OCI-LY1 (cell line): ENCODE data around the gene PREX1.

Source experiments
- EZH2 ChIP-seq: fragments of 200-600 bp; sonication (generic), shearing (Covaris generic); IDR thresholded peaks from 2 replicates; pipeline ENCODE4 v1.8.0; 2017; ENCODE audit warnings: borderline replicate concordance, mixed run types, mild to moderate bottlenecking, antibody characterized with exemption, low read length, moderate library complexity, mixed read lengths
- TF ChIP-seq, protein P1 (sequence below): fragments of 200-600 bp; sonication (generic), shearing (Covaris generic); IDR thresholded peaks from 2 replicates; pipeline ENCODE4 v1.5.1; 2017; ENCODE audit warnings: mild to moderate bottlenecking, antibody characterized with exemption, low read length, moderate library complexity, mixed read lengths

DNA sequence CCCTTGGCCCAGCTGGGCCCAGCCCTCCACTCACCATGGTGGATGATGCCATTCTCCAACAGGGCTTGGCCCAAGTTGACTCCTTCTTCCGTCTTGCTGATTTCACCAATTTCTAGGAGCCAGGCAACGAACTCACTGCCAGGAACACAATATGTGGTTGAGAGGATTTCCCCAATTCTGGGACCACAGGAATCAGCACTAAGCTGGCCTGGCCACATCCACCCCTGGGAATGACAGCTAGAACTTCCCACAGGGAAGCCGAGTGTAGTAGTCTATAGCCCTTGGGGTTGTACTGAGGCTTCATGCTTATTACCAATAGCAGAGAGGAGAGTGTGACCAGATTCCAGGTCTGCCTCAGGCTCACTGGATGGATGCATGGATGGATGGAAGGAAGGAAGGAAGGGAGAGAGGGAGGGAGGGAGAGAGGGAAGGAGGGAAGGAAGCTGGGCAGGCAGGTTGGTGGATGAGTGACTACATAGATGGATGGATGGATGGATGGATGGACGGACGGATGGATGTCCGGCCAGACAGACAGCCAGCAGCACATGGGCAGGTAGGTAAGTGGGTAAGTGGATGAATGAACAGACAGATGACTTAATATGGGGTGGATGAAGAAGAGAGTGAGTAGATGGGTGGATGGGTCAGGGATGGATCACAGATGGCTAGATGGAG lies 146.5 kb downstream of the PREX1 start:
- TF ChIP-seq, protein P1, sequence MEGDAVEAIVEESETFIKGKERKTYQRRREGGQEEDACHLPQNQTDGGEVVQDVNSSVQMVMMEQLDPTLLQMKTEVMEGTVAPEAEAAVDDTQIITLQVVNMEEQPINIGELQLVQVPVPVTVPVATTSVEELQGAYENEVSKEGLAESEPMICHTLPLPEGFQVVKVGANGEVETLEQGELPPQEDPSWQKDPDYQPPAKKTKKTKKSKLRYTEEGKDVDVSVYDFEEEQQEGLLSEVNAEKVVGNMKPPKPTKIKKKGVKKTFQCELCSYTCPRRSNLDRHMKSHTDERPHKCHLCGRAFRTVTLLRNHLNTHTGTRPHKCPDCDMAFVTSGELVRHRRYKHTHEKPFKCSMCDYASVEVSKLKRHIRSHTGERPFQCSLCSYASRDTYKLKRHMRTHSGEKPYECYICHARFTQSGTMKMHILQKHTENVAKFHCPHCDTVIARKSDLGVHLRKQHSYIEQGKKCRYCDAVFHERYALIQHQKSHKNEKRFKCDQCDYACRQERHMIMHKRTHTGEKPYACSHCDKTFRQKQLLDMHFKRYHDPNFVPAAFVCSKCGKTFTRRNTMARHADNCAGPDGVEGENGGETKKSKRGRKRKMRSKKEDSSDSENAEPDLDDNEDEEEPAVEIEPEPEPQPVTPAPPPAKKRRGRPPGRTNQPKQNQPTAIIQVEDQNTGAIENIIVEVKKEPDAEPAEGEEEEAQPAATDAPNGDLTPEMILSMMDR: no peak
- no peak for TF ChIP-seq EZH2
